ENCODE measurements around the gene FGF10. TPM values are rescaled to one million over a fixed set of nuclear protein-coding genes. Genes with fewer than 3 reads are reported as not detected.
A peak's percentile ranks its signal among the peaks of the same experiment; 100 is the strongest.

The FGF10 gene
- total RNA-seq (2014; rRNA removed; shearing (Covaris generic)) = 0.49 TPM in 1 of 2 replicates, not detected in the other

GRCh38 chr5:44389090-44389822, at the start of gene FGF10:
TSS of gene FGF10 (minus strand) at chr5:44389420. CDS start at chr5:44388682, 738 bp downstream.
- Histone ChIP-seq H3K4me1 (peaks cover 15% of the 10 kb centered on the region), H3K4me3 (peak within 1 kb of the TSS; percentile 47), H3K36me3 (no peaks in the 10 kb centered on the region), H3K27ac (no peak within 1 kb of the TSS), H3K27me3 (peaks cover 12% of the 10 kb centered on the region), H3K9me3 (replicated peaks) (no peaks in the 10 kb centered on the region)
- peak; percentile 29 to 59 for DNase-seq

- no peak for DNase-seq
- Histone ChIP-seq H3K4me1 (no peaks in the 10 kb centered on the region), H3K9me3 (replicated peaks) (no peaks in the 10 kb centered on the region), H3K36me3 (no peaks in the 10 kb centered on the region), H3K27ac (no peak overlapping the region), H3K4me3 (no peak overlapping the region), H3K27me3 (no peaks in the 10 kb centered on the region)
These were observed 37.7 kb upstream of the FGF10 start for GRCh38 chr5:44426944-44427343.

- Histone ChIP-seq H3K27ac (no peak overlapping the region), H3K36me3 (no peaks in the 10 kb centered on the region), H3K27me3 (no peaks in the 10 kb centered on the region), H3K4me1 (no peaks in the 10 kb centered on the region), H3K4me3 (no peak overlapping the region), H3K9me3 (replicated peaks) (no peaks in the 10 kb centered on the region)
- DNase-seq = no peak
These were observed 23.1 kb upstream of the FGF10 start for GRCh38 chr5:44412286-44412685.

- H3K27me3 ChIP-seq = peaks cover 4% of the 10 kb centered on the region; the same call in 1 of the 2 replicates
- H3K4me1 ChIP-seq = no peaks in the 10 kb centered on the region
- no peak for DNase-seq
- no peaks in the 10 kb centered on the region for H3K9me3 ChIP-seq (replicated peaks)
- H3K36me3 ChIP-seq = no peaks in the 10 kb centered on the region
- no peak overlapping the region for H3K4me3 ChIP-seq
- H3K27ac ChIP-seq = no peak overlapping the region
These were observed 12.9 kb upstream of the FGF10 start for GRCh38 chr5:44402084-44402483.

DNA sequence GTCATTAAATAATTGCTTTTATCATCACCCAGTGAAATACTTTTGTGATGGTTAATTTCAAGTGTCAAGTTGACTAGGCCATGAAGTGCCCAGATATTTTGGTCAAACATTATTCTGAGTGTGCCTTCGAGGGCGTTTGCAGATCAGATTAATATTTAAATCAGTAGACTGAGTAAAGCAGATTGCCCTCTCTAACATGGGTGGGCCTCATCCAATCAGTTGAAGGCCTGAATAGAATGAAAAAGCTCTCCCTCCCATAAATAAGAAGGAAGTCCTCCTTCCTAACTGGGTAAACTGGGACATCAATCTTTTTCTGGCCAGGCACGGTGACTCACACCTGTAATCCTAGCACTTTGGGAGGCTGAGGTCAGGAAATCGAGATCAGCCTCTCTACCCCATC, 12.4 kb upstream of the FGF10 start:
- no peaks in the 10 kb centered on the region for H3K9me3 ChIP-seq (replicated peaks)
- no peak for DNase-seq
- no peak overlapping the region for H3K4me3 ChIP-seq
- no peaks in the 10 kb centered on the region for H3K36me3 ChIP-seq
- peaks cover 4% of the 10 kb centered on the region; the same call in 1 of the 2 replicates for H3K27me3 ChIP-seq
- no peak overlapping the region for H3K27ac ChIP-seq
- H3K4me1 ChIP-seq = no peaks in the 10 kb centered on the region

DNA sequence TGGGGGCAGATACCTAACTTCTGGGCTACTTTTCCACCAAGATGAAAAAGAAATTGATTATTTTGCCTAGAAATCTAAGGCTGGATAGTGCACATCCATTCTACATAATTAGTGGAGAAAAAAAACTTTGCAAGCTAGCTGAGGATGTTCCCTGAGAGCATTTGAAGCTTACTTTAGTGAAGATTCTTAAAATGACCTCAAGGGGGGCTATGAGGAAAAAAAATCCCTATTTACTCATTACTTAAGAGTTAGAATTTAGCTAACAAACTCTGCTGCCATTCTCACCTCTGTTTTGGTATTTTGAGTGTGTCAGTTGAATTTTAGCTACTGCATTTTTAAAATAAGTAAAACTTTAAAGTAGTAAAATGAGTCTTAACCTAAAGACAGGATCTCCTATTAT, 9.2 kb upstream of the FGF10 start:
- H3K27me3 ChIP-seq = peaks cover 4% of the 10 kb centered on the region
- H3K9me3 ChIP-seq (replicated peaks) = no peaks in the 10 kb centered on the region
- no peak overlapping the region for H3K4me3 ChIP-seq
- no peak for DNase-seq
- H3K27ac ChIP-seq = no peak overlapping the region
- H3K36me3 ChIP-seq = no peaks in the 10 kb centered on the region
- no peaks in the 10 kb centered on the region for H3K4me1 ChIP-seq

GRCh38 chr5:44396312-44396711, 7.1 kb upstream of the FGF10 start:
- DNase-seq = no peak
- H3K4me3 ChIP-seq = no peak overlapping the region
- no peaks in the 10 kb centered on the region for H3K36me3 ChIP-seq
- H3K4me1 ChIP-seq = no peaks in the 10 kb centered on the region
- no peaks in the 10 kb centered on the region for H3K9me3 ChIP-seq (replicated peaks)
- no peak overlapping the region for H3K27ac ChIP-seq
- H3K27me3 ChIP-seq = peaks cover 8% of the 10 kb centered on the region

DNA sequence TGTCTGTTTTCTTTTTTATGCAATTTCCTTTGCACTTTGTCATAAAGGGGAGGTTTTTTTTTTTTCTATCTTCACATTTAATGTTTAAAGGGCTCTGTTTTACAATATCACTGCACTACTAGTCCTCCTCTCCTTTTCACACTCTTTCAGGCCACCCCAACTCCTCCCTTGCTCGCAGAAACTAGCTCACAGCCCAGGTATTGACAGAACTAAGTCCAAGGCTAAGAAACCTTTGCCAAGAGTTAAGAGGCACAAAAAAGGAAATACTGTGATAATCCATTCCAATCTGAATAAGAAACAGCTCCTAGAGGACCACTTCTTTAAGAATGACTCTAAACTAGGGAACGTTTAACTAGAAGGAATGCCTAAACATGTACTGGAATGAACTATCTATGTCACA, 1.1 kb upstream of the FGF10 start:
- Histone ChIP-seq H3K27ac (no peak overlapping the region), H3K27me3 (peaks cover 12% of the 10 kb centered on the region), H3K4me1 (peaks cover 5% of the 10 kb centered on the region), H3K36me3 (no peaks in the 10 kb centered on the region), H3K9me3 (replicated peaks) (no peaks in the 10 kb centered on the region), H3K4me3 (no peak overlapping the region)
- DNase-seq = no peak

GRCh38 chr5:44389823-44390143, 563 bp upstream of the FGF10 start:
- DNase-seq = no peak
- Histone ChIP-seq H3K27me3 (peaks cover 12% of the 10 kb centered on the region), H3K4me3 (peak overlapping the region; percentile 47), H3K9me3 (replicated peaks) (no peaks in the 10 kb centered on the region), H3K36me3 (no peaks in the 10 kb centered on the region), H3K4me1 (peaks cover 10% of the 10 kb centered on the region), H3K27ac (no peak overlapping the region)

DNA sequence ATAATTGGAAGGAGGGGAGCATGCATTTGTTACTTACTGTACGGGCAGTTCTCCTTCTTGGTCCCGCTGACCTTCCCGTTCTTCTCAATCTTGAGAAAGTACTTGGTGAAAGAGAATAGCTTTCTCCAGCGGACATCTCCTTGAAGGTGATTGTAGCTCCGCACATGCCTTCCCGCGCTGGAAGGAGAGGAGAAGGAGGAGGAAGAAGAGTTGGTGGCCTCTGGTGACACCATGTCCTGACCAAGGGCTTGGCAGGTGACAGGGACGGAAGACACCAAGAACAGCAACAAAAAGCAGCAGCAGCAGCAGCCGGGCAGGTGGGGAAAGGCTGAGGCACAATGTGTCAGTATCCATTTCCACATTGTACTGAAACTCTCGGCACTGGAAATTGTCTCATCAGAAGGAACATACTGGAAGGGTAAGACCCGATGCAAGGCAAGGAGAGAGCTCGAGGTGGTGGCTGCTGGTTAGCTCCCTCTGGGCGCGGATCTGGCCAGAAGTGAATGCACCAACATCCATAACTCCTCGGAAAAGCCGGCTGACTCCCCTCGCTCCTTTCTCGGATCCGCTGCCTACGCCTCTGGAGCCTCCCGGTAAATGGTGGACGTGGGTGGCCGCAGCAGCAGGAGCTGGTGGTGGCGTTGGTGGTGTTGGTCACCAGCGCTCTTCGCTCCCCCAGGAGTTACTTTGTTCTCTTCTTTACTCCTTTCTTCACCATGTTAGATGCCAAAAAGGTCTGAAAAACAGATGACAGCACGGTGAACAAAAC, 715 bp downstream of the FGF10 start:
- peak in 1 of 2 experiments; percentile 11 for DNase-seq
- no peaks in the 10 kb centered on the region for H3K9me3 ChIP-seq (replicated peaks)
- peaks cover 12% of the 10 kb centered on the region for H3K27me3 ChIP-seq
- H3K27ac ChIP-seq = no peak overlapping the region
- peaks cover 22% of the 10 kb centered on the region for H3K4me1 ChIP-seq
- peak overlapping the region; percentile 47 for H3K4me3 ChIP-seq
- no peaks in the 10 kb centered on the region for H3K36me3 ChIP-seq

DNA sequence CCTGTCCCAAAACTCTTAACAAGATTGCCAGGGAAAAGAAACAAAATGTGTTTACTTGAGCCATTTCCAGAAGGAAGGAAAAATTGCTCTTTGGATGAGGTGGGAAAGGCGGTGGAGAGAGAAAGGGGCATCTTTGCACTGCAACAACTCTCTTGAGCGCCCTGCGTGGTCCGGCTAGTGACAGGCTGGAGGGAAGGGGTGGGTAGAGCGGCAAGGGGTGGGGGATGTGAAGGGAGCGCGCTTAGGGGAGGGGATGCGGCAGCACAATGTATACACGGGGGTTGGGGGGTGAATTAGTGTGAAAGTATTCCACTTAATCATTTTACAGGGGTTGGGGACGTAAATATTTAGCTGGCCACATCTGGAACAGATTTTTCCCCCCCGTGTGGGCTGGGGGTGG, 1.3 kb downstream of the FGF10 start:
- Histone ChIP-seq H3K4me3 (no peak overlapping the region), H3K27me3 (peaks cover 12% of the 10 kb centered on the region), H3K27ac (no peak overlapping the region), H3K9me3 (replicated peaks) (no peaks in the 10 kb centered on the region), H3K4me1 (peaks cover 27% of the 10 kb centered on the region), H3K36me3 (no peaks in the 10 kb centered on the region)
- DNase-seq = no peak

DNA sequence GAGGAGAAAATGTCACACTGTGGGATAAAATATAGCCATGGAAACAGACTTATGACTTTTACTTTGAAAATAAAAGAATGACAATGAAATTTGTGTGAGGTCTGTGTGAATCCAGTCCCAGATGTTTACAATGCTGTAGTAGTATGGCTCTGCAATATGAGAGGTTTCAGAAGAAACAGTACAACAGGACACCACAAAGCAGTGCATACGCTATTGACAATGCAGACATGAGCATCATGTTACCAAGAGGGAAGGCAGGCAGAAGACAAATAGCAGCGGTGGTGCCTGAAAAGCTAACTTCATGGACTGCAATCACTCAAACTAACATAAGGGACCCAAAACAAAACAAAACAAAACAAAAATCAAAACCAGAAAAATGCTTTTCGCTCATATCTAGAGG, 1.8 kb downstream of the FGF10 start:
- Histone ChIP-seq H3K9me3 (replicated peaks) (no peaks in the 10 kb centered on the region), H3K4me1 (peaks cover 27% of the 10 kb centered on the region), H3K36me3 (no peaks in the 10 kb centered on the region), H3K4me3 (no peak overlapping the region), H3K27ac (no peak overlapping the region), H3K27me3 (peaks cover 12% of the 10 kb centered on the region)
- peak in 1 of 2 experiments; percentile 20 for DNase-seq

- peaks cover 1% of the 10 kb centered on the region; the same call in 1 of the 2 replicates for H3K27me3 ChIP-seq
- no peaks in the 10 kb centered on the region for H3K9me3 ChIP-seq (replicated peaks)
- peak overlapping the region; percentile 8; the same call in 1 of the 2 replicates for H3K27ac ChIP-seq
- H3K36me3 ChIP-seq = no peaks in the 10 kb centered on the region
- peak in 1 of 2 experiments; percentile 55 for DNase-seq
- no peak overlapping the region for H3K4me3 ChIP-seq
- H3K4me1 ChIP-seq = peaks cover 27% of the 10 kb centered on the region
These were observed 3.8 kb downstream of the FGF10 start for GRCh38 chr5:44385291-44385900.

DNA sequence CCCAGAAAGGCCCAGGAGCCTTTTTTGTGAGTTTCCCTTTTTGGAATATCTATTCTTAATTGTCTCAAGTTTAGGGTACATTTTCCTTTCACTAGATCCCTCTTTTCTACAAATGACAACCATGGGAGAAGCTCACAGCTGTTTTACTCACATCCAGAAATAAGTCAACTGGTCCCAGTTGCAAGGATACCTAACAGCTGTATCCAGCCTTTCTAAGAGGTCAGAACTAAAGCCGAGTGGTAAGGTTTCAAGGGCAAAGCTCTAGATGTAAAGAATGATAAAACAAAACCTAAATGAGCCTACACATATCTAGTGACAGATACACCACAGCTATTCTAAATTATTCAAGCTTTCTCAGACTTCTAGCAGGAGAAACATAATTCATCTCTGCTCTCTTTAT, 4.4 kb downstream of the FGF10 start:
- H3K27me3 ChIP-seq = no peaks in the 10 kb centered on the region; the same call in 1 of the 2 replicates
- H3K4me1 ChIP-seq = peaks cover 27% of the 10 kb centered on the region
- no peak overlapping the region for H3K4me3 ChIP-seq
- no peaks in the 10 kb centered on the region for H3K36me3 ChIP-seq
- DNase-seq = peak; percentile 34 to 81
- peak overlapping the region; percentile 8; the same call in 1 of the 2 replicates for H3K27ac ChIP-seq
- no peaks in the 10 kb centered on the region for H3K9me3 ChIP-seq (replicated peaks)

- Histone ChIP-seq H3K27me3 (no peaks in the 10 kb centered on the region), H3K4me1 (peaks cover 27% of the 10 kb centered on the region), H3K36me3 (no peaks in the 10 kb centered on the region), H3K27ac (no peak overlapping the region), H3K9me3 (replicated peaks) (no peaks in the 10 kb centered on the region), H3K4me3 (no peak overlapping the region)
- DNase-seq = no peak
These were observed 6.3 kb downstream of the FGF10 start for GRCh38 chr5:44382894-44383293.

Measured in SJCRH30 (cell line).